ENCODE results near the gene ACTL9. TPM values are rescaled to one million over a fixed set of nuclear protein-coding genes. Genes with fewer than 3 reads are reported as not detected.
A peak's percentile ranks its signal among the peaks of the same experiment; 100 is the strongest.
"Not testable (repeated sequence)": the region's sequence is repeated elsewhere in the genome, so short reads cannot be mapped to it uniquely, and the experiment has no call there.

Gene ACTL9
- total RNA-seq, 4 donors from 2014 or later = not detected

GRCh38 chr19:8722032-8722431 is 23.4 kb upstream of the ACTL9 start:
- WGBS = 52% methylated on average over 2 of the region's 2 CpGs
- intact Hi-C loops (cut with DNase I) = no loop called here
- Histone ChIP-seq H3K4me1 (no peaks in the 10 kb centered on the region), H3K27me3 (peaks cover 0 to 26% (median 0%) of the 10 kb centered on the region in 4 donors), H3K27ac (replicated peaks in 1 of 4) (no peak overlapping the region), H3K9me3 (no peaks in the 10 kb centered on the region), H3K36me3 (no peaks in the 10 kb centered on the region), H3K4me3 (no peak overlapping the region)
- TF ChIP-seq EP300 (IDR thresholded peaks at IDR 0.05) (no peak), POLR2AphosphoS5 (IDR thresholded peaks at IDR 0.05) (no peak), POLR2A (IDR thresholded peaks at IDR 0.05; ENCODE audit: low read depth) (no peak), CTCF (IDR thresholded peaks at IDR 0.05) (no peak)
- no peak for DNase-seq (ENCODE audit: extremely low spot score)

GRCh38 chr19:8721334-8721733 is 22.7 kb upstream of the ACTL9 start, which contains the start of gene OR2Z1:
TSS of gene OR2Z1 (plus strand) at chr19:8721634. CDS start at chr19:8731029, 9,395 bp downstream.
- H3K36me3 ChIP-seq = no peaks in the 10 kb centered on the region
- TF ChIP-seq CTCF (IDR thresholded peaks at IDR 0.05) (no peak), EP300 (IDR thresholded peaks at IDR 0.05) (no peak), POLR2AphosphoS5 (IDR thresholded peaks at IDR 0.05) (no peak), POLR2A (IDR thresholded peaks at IDR 0.05; ENCODE audit: low read depth) (no peak)
- intact Hi-C loops (cut with DNase I) = no loop called here
- H3K4me3 ChIP-seq = no peak within 1 kb of the TSS
- no peaks in the 10 kb centered on the region for H3K4me1 ChIP-seq
- peaks cover 0 to 26% (median 0%) of the 10 kb centered on the region in 4 donors for H3K27me3 ChIP-seq
- 45% methylated on average over 1 of the region's 1 CpG for WGBS
- DNase-seq (ENCODE audit: extremely low spot score) = peak; percentile 60
- H3K9me3 ChIP-seq = no peaks in the 10 kb centered on the region
- H3K27ac ChIP-seq (replicated peaks in 1 of 4) = no peak within 1 kb of the TSS

- H3K27ac ChIP-seq (replicated peaks in 1 of 4); H3K4me1 ChIP-seq; DNase-seq (ENCODE audit: extremely low spot score); H3K27me3 ChIP-seq; H3K4me3 ChIP-seq; intact Hi-C loops (cut with DNase I); H3K36me3 ChIP-seq: not testable (repeated sequence)
- peaks cover 0 to 15% (median 12%) of the 10 kb centered on the region in 4 donors for H3K9me3 ChIP-seq
- WGBS = 86% methylated on average over 7 of the region's 7 CpGs
Measured at GRCh38 chr19:8710337-8710736, 11.7 kb upstream of the ACTL9 start.

- TF ChIP-seq POLR2AphosphoS5 (IDR thresholded peaks at IDR 0.05) (no peak), CTCF (IDR thresholded peaks at IDR 0.05) (no peak), EP300 (IDR thresholded peaks at IDR 0.05) (no peak), POLR2A (IDR thresholded peaks at IDR 0.05; ENCODE audit: low read depth) (no peak)
- no peak overlapping the region for H3K27ac ChIP-seq (replicated peaks in 1 of 4)
- H3K27me3 ChIP-seq = peaks cover 0 to 30% (median 0%) of the 10 kb centered on the region in 4 donors
- no peaks in the 10 kb centered on the region for H3K4me1 ChIP-seq
- H3K9me3 ChIP-seq = no peaks in the 10 kb centered on the region
- no peak for DNase-seq (ENCODE audit: extremely low spot score)
- H3K36me3 ChIP-seq = no peaks in the 10 kb centered on the region
- intact Hi-C loops (cut with DNase I) = no loop called here
- no peak overlapping the region for H3K4me3 ChIP-seq
- WGBS = 22% methylated on average over 5 of the region's 5 CpGs
Measured at GRCh38 chr19:8705742-8706141, 7.1 kb upstream of the ACTL9 start.

GRCh38 chr19:8705304-8705703 is 6.7 kb upstream of the ACTL9 start:
- H3K27me3 ChIP-seq = peaks cover 0 to 33% (median 0%) of the 10 kb centered on the region in 4 donors
- H3K27ac ChIP-seq (replicated peaks in 1 of 4); H3K9me3 ChIP-seq; H3K4me3 ChIP-seq; H3K4me1 ChIP-seq; intact Hi-C loops (cut with DNase I); H3K36me3 ChIP-seq; DNase-seq (ENCODE audit: extremely low spot score): not testable (repeated sequence)
- 78% methylated on average over 3 of the region's 3 CpGs for WGBS

- WGBS = 41% methylated on average over 7 of the region's 7 CpGs
- Histone ChIP-seq H3K27ac (replicated peaks in 1 of 4) (no peak overlapping the region), H3K27me3 (peaks cover 0 to 46% (median 0%) of the 10 kb centered on the region in 4 donors), H3K4me3 (no peak overlapping the region), H3K36me3 (no peaks in the 10 kb centered on the region), H3K4me1 (no peaks in the 10 kb centered on the region), H3K9me3 (no peaks in the 10 kb centered on the region)
- TF ChIP-seq EP300 (IDR thresholded peaks at IDR 0.05) (no peak), POLR2AphosphoS5 (IDR thresholded peaks at IDR 0.05) (no peak), CTCF (IDR thresholded peaks at IDR 0.05) (no peak), POLR2A (IDR thresholded peaks at IDR 0.05; ENCODE audit: low read depth) (no peak)
- intact Hi-C loops (cut with DNase I) = no loop called here
- no peak for DNase-seq (ENCODE audit: extremely low spot score)
Measured at GRCh38 chr19:8703223-8703622, 4.6 kb upstream of the ACTL9 start.
